LNCAP (cell line): ENCODE measurements around the gene LRP2.

ENCODE experiments used
- TF ChIP-seq, protein P1 (sequence below): fragments of 450-650 bp; IDR thresholded peaks from 2 replicates; pipeline ENCODE4 v1.5.1; 2017; ENCODE audit warnings: mild to moderate bottlenecking

Gene LRP2

DNA sequence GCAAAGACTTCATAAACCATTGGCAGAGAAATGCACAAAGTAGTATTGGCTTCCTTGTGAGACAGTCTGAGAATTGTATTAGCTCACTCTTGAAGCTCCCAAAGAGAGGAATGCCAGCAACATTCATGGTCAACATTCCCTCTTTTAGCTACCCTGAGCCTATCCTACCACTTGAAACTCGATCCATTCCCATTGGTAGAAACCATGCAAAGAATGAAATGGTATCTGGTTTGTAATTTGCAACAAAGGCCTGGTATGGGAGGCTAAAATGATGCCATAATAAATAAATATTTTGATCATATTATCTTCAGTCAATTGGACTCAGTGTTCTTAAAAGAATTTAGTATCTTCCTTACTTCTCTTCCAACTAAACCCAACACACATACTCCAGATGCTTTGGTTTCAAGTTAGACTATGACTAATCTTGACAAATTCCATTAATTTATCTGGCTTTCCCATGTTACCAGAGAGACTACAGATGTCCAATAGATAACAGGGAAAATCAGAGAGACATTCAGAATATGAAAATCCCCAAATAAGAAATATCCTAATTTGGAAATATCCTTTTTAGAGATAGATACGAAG lies 190.1 kb downstream of the LRP2 start:
- TF ChIP-seq, protein P1, sequence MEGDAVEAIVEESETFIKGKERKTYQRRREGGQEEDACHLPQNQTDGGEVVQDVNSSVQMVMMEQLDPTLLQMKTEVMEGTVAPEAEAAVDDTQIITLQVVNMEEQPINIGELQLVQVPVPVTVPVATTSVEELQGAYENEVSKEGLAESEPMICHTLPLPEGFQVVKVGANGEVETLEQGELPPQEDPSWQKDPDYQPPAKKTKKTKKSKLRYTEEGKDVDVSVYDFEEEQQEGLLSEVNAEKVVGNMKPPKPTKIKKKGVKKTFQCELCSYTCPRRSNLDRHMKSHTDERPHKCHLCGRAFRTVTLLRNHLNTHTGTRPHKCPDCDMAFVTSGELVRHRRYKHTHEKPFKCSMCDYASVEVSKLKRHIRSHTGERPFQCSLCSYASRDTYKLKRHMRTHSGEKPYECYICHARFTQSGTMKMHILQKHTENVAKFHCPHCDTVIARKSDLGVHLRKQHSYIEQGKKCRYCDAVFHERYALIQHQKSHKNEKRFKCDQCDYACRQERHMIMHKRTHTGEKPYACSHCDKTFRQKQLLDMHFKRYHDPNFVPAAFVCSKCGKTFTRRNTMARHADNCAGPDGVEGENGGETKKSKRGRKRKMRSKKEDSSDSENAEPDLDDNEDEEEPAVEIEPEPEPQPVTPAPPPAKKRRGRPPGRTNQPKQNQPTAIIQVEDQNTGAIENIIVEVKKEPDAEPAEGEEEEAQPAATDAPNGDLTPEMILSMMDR = no peak

DNA sequence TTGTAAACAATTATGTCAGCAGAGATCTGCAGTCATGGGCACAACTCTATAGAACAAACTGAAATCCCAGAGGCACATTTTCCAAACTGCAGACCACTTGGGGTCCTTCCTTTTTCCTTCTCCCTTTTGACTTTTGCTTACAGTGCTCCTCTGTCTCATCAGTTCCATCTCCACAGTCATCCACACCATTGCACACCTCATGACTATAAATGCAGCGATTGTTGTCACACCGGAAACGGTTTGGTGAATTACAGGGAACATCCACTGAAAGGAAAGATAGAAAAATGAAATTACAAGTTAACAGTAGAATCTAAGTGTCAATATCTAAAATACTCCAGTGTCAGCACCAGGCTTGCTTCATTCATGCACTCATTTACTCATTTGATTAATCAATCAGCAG lies 196.5 kb downstream of the LRP2 start:
- TF ChIP-seq, protein P1 = no peak

DNA sequence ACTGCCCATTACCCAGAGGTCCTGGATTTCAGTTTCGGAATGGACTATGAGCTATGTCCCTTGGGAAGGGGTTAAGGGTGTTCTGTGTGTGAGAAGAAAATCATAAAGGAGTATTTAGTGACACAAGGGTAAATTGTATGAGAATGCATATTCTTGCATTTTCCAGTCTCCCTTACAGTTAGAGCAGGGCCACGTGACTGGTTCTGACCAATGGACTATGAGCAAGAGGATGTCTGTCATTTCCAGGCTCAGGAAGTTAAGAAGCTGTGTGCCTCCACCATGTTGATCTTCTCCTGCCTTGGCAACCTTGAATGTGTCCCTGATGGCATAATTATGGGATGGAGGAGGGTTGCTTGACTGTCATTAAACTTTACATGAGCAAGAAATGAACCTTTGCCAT lies 198.0 kb downstream of the LRP2 start:
- TF ChIP-seq, protein P1 = no peak

DNA sequence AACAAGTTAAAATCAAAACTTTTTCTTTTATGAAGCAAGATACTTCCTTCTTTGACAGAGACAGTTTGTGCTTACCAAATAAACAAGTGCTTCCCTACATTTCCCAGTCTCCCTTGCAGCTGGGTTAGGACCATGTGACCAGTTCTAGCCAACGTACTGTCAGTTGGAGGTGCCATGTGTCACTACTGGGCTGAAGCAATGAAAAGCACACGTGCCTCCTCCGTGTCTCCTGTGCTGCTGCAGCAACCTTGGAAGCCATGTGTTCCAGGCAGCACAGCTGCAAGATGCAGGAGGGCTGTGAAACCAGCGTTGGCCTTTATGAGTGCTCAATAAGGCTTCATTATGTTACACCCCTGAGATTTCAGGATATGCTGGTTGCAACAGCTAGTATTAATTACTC lies 199.7 kb downstream of the LRP2 start:
- TF ChIP-seq, protein P1 = no peak

DNA sequence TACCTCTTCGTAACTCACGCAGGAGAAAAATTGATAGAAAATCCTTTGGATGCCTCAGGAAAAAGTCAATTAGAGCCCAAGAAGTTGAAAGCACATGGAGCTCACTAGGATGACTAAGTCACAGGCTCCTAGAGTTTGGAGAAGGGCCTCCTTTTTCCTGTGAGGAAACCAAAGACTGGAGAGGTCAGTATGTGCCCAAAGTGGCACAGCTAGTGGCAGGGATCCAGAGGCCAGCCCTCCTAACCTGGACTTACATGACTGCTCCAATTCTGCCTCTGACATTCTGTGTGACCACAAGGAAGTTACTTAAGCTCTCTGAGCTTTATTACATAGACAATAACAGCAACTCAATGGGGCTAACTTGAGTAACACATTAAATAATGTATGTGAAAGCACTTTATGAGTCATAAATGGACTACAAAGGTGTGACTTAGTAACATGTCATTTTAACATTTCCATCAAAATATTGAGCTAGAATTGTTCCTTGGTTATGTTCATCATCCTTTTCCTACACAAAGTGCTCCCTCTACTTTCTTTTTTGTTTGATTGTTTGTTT lies 201.3 kb downstream of the LRP2 start:
- TF ChIP-seq, protein P1 = no peak

DNA sequence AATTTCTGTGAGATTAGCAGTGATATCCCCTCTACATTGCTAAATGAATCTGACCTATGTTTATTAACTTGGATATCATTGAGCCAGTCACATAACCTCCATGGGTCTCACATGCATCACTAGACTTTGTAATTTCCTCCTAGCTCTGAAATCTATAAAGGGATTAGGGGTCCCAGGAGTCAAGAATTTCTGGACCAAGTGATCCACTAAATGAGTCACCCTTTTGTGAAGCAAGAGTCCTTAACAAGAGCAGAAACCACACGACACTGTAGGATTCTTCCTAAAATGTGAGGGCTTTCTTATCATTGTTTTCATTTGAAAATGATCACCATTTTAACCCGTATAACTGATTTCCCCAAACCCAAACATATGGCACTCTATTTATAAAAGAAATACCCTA lies 202.6 kb downstream of the LRP2 start:
- TF ChIP-seq, protein P1 = no peak

DNA sequence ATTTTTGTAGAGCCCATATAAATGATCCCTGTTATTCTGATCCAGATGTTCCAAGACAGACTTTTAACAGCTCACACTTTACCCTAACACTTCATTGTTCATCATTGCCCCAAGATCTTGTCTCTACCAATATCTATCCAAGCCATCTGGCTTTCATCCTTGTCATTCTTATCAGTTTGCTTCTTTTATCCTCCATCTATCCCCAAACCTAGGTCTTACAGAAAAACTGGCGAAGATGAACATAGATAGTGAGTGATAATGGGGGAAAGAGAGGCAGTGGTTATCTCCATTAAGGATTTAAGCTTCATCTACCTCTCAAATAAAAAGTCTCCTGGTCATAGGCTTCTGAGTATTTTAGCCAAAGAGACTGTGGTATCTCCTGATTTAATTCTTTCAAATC lies 203.5 kb downstream of the LRP2 start:
- TF ChIP-seq, protein P1 = no peak

DNA sequence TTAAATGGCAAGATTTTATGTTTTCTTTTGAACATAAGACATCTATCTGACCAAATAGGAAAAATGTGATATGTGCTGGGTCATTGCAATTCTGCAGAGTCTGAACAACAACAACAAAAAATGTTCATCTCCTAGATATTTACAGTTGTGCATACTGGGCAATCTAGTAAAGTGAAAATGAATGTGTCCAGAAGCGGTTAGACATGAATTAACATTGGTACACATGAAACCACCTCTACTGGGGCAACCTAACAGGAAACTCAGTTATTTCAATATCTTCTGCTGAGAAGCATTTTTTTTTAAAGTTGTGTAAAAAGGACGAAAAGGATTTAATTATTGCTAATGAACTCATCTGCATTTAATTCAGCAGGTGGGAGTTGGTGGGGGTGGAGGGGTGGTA lies 216.1 kb downstream of the LRP2 start:
- TF ChIP-seq, protein P1 = no peak
